Osteoblast (primary cell): Measurements from ENCODE around the gene AIMP2. TPM values are rescaled to one million over a fixed set of nuclear protein-coding genes. Genes with fewer than 3 reads are reported as not detected.
"Not testable (repeated sequence)": the region's sequence is repeated elsewhere in the genome, so short reads cannot be mapped to it uniquely, and the experiment has no call there.

Experiments
- DNase-seq: peaks from one replicate; pipeline ENCODE4 v3.0.0; 2011; ENCODE audit warnings: low spot score, mixed read lengths; ENCODE audit not compliant: insufficient read length; ENCODE audit errors: missing footprints
- H2AFZ ChIP-seq: 2 replicates; pipeline ENCODE4 v1.6.0; 2011; ENCODE audit warnings: mild to moderate bottlenecking, low read length
- H3K27ac ChIP-seq: 2 replicates; pipeline ENCODE4 v1.5.1; 2011; ENCODE audit warnings: mild to moderate bottlenecking, low read depth, low read length, moderate library complexity
- H3K27me3 ChIP-seq: 2 replicates; pipeline ENCODE4 v1.6.0; 2012; ENCODE audit warnings: mild to moderate bottlenecking, control low read depth, inconsistent platforms, low read length, moderate library complexity; ENCODE audit not compliant: insufficient read depth
- H3K36me3 ChIP-seq: 2 replicates; pipeline ENCODE4 v1.5.1; 2011; ENCODE audit warnings: mild to moderate bottlenecking, low read length, control low read depth, moderate library complexity; ENCODE audit not compliant: insufficient read depth
- H3K4me1 ChIP-seq: 2 replicates; pipeline ENCODE4 v1.5.1; 2011; ENCODE audit warnings: mild to moderate bottlenecking, low read length, control low read depth, moderate library complexity; ENCODE audit not compliant: insufficient read depth
- H3K4me2 ChIP-seq: 2 replicates; pipeline ENCODE4 v1.6.0; 2011; ENCODE audit warnings: mild to moderate bottlenecking, low read length; ENCODE audit not compliant: insufficient read depth
- H3K4me3 ChIP-seq: fragments of 200-600 bp; sonication (generic); 3 replicates; pipeline ENCODE4 v1.5.1; 2012; ENCODE audit warnings: mild to moderate bottlenecking, low read length, inconsistent platforms; ENCODE audit not compliant: insufficient read depth
- H3K79me2 ChIP-seq: 2 replicates; pipeline ENCODE4 v1.6.0; 2012; ENCODE audit warnings: mild to moderate bottlenecking, low read length, control low read depth, inconsistent platforms; ENCODE audit not compliant: insufficient read depth
- H3K9me3 ChIP-seq: 2 replicates; pipeline ENCODE4 v1.5.1; 2011; ENCODE audit warnings: low read depth, low read length, control low read depth
- H4K20me1 ChIP-seq: 2 replicates; pipeline ENCODE4 v1.6.0; 2012; ENCODE audit warnings: mild to moderate bottlenecking, low read length, control low read depth; ENCODE audit not compliant: insufficient read depth
- small RNA-seq: library from RNA; depleted of rRNA; stranded (forward); fragments of <200 nt; gene quantifications from one replicate; pipeline ENCODE3, GENCODE V24; 2012
- total RNA-seq: library from RNA; depleted of rRNA; stranded (reverse); fragments of >200 nt; gene quantifications from 2 replicates; pipeline ENCODE4 v1.2.3, GENCODE V29; 2012
- TF ChIP-seq, protein P1 (sequence below): IDR thresholded peaks from 2 replicates; pipeline ENCODE4 v1.5.1; 2011; ENCODE audit warnings: mild to moderate bottlenecking, low read depth, low read length, moderate library complexity; ENCODE audit errors: extremely low read depth

The AIMP2 gene
- total RNA-seq, 1 donor = 61.5 TPM

DNA sequence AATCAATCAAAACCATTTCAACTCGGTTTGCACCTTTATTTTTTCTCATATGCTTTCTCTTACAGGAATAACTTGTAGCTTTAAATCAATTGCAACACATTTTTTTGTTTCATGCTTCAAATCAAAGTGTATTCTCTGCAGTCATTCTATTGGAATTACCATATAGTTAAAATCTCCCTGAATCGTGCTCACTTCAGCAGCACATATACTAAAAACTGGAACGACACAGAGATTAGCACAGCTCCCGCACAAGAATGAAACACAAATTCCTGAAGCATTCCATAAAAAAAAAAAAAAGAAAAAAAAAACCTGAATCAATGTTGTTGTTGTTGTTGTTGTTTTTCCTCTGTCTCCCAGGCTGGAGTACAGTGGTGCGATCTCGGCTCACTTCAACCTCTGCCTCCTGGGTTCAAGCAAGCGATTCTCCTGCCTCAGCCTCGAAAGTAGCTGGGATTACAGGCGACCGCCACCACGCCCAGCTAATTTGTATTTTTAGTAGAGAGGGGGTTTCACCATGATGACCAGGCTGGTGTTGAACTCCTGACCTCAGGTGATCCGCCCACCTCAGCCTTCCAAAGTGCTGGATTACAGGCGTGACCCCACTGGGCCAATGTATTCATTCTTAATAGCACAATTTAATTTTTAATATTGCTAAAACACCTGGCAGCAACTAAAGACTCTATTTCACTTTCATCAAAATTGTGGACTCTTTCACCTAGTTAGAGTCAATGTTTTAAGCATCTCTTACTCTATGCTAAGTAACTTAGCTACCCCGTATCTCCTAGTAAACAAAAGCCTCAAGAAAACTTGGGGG, 48.5 kb downstream of the AIMP2 start:
- peaks cover 54% of the 10 kb centered on the region for H3K79me2 ChIP-seq

DNA sequence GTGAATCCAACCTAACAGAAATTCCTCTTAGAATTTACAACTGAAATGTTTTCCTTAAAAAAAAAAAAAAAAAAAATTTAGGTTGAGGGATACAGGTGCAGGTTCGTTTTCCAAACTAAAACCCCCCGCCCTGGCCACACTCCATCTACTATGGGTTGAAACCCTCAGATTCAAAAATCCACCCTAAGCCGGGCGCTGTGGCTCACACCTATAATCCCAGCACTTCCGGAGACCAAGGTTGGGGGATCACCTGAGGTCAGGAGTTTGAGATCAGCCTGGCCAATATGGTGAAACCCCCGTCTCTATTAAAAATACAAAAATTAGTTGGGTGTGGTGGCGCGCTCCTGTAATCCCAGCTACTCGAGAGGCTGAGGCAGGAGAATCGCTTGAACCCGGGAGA, 50.9 kb downstream of the AIMP2 start:
- H2AFZ ChIP-seq, H3K36me3 ChIP-seq, H3K9me3 ChIP-seq, H3K27me3 ChIP-seq, H3K4me2 ChIP-seq, H3K27ac ChIP-seq, DNase-seq, H3K4me3 ChIP-seq, H3K4me1 ChIP-seq, H4K20me1 ChIP-seq: not testable (repeated sequence)
- peaks cover 44% of the 10 kb centered on the region for H3K79me2 ChIP-seq

More for the DNA sequence above, 48.5 kb downstream of the AIMP2 start:
- H2AFZ ChIP-seq = no peak overlapping the region
- peaks cover 19% of the 10 kb centered on the region for H3K36me3 ChIP-seq
- no peaks in the 10 kb centered on the region for H3K27me3 ChIP-seq
- TF ChIP-seq, protein P1, sequence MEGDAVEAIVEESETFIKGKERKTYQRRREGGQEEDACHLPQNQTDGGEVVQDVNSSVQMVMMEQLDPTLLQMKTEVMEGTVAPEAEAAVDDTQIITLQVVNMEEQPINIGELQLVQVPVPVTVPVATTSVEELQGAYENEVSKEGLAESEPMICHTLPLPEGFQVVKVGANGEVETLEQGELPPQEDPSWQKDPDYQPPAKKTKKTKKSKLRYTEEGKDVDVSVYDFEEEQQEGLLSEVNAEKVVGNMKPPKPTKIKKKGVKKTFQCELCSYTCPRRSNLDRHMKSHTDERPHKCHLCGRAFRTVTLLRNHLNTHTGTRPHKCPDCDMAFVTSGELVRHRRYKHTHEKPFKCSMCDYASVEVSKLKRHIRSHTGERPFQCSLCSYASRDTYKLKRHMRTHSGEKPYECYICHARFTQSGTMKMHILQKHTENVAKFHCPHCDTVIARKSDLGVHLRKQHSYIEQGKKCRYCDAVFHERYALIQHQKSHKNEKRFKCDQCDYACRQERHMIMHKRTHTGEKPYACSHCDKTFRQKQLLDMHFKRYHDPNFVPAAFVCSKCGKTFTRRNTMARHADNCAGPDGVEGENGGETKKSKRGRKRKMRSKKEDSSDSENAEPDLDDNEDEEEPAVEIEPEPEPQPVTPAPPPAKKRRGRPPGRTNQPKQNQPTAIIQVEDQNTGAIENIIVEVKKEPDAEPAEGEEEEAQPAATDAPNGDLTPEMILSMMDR = no peak
- peaks cover 6% of the 10 kb centered on the region for H4K20me1 ChIP-seq
- peak overlapping the region; percentile 72 for H3K27ac ChIP-seq
- peak; percentile 63 for DNase-seq
- peak overlapping the region; percentile 96 for H3K4me3 ChIP-seq
- H3K4me1 ChIP-seq = peaks cover 6% of the 10 kb centered on the region
- H3K9me3 ChIP-seq = no peaks in the 10 kb centered on the region
- peak overlapping the region; percentile 95 for H3K4me2 ChIP-seq

DNA sequence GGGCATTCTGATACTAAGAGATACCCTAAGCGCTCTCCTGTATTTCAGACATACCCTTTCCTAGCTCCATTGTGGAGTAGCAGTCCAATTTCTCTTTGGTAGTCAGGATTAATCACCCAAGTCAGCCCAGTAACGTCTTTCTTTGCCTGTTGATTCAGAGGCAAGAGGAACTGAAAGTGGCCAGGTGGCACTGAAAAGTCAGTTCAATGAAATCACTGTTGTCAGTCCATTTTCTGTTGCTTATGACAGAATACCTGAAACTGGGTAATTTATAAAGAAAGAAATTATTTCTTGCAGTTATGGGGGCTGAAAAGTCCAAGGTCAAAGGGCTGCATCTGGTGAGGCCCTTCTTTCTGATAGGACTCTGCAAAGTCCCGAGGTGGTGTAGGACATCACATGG, 62.3 kb downstream of the AIMP2 start:
- Histone ChIP-seq H2AFZ (no peak overlapping the region), H3K36me3 (no peaks in the 10 kb centered on the region), H3K9me3 (no peaks in the 10 kb centered on the region), H3K27ac (no peak overlapping the region), H3K4me1 (no peaks in the 10 kb centered on the region), H3K27me3 (no peaks in the 10 kb centered on the region), H3K79me2 (no peaks in the 10 kb centered on the region), H3K4me3 (no peak overlapping the region), H3K4me2 (no peak overlapping the region), H4K20me1 (no peaks in the 10 kb centered on the region)
- DNase-seq = no peak
- TF ChIP-seq, protein P1 = no peak

Small RNA genes within 50 kb of the gene (small RNA-seq; reads per million reads assigned to genes)
- gene RF00019 (not detected), gene RNU6-218P (not detected), gene SNORA80D (11.4 reads per million, percentile 92 among the genes with 10 or more reads in this experiment)

Other genes starting within 250 kb of the AIMP2 start
- 51.0 and 51.4 TPM in 2 replicates for gene RNF216, start 227.6 kb upstream of the AIMP2 start, total RNA-seq
- not detected in 2 replicates for gene OCM, start 128.5 kb upstream of the AIMP2 start, total RNA-seq
- 52.8 and 76.6 TPM in 2 replicates for gene CCZ1, start 110.5 kb upstream of the AIMP2 start, total RNA-seq
- under 0.01 TPM in 1 of 2 replicates, not detected in the other for gene RSPH10B, start 38.6 kb upstream of the AIMP2 start, total RNA-seq
- 22.4 and 23.5 TPM in 2 replicates for gene PMS2, start 223 bp upstream of the AIMP2 start, total RNA-seq
- not detected in 2 replicates for gene ANKRD61, start 22.1 kb downstream of the AIMP2 start, total RNA-seq
- gene EIF2AK1, start 49.9 kb downstream of the AIMP2 start, total RNA-seq = 67.2 and 118 TPM in 2 replicates
- 6.8 and 8.0 TPM in 2 replicates for gene USP42, start 95.7 kb downstream of the AIMP2 start, total RNA-seq